CD4-positive, alpha-beta T cell treated with Interferon alpha-2 for 1 hour (primary cell): Measurements from ENCODE around the gene VMAC.
"Not testable (repeated sequence)": the region's sequence is repeated elsewhere in the genome, so short reads cannot be mapped to it uniquely, and the experiment has no call there.

ENCODE experiments used
- DNase-seq, 2 donors: peaks; one replicate each; pipeline ENCODE4 v3.0.0-alpha.2; 2020 to 2022

The VMAC gene

GRCh38 chr19:5904352-5905113 lies at the start of gene VMAC:
Gene VMAC, plus strand, starts transcription at chr19:5904872. Its CDS starts 19 bp downstream, at chr19:5904891.
- peak; percentile 100 for DNase-seq

- DNase-seq = not testable (repeated sequence)
Observed at GRCh38 chr19:5855151-5855550, 49.5 kb upstream of the VMAC start.

GRCh38 chr19:5857203-5858081 lies 47.2 kb upstream of the VMAC start:
- DNase-seq = no peak

- no peak for DNase-seq
Observed at GRCh38 chr19:5863030-5863665, 41.5 kb upstream of the VMAC start.

GRCh38 chr19:5864013-5864720 lies 40.5 kb upstream of the VMAC start:
- DNase-seq = no peak

GRCh38 chr19:5864725-5865486 lies 39.8 kb upstream of the VMAC start:
- DNase-seq = no peak

- no peak for DNase-seq
Observed at GRCh38 chr19:5865772-5866171, 38.9 kb upstream of the VMAC start.

GRCh38 chr19:5867201-5868136 lies 37.2 kb upstream of the VMAC start:
- no peak for DNase-seq

GRCh38 chr19:5870986-5871394 lies 33.7 kb upstream of the VMAC start:
- no peak for DNase-seq

GRCh38 chr19:5873617-5874199 lies 31.0 kb upstream of the VMAC start:
- no peak for DNase-seq

- not testable (repeated sequence) for DNase-seq
Observed at GRCh38 chr19:5874496-5874895, 30.2 kb upstream of the VMAC start.

- no peak for DNase-seq
Observed at GRCh38 chr19:5877427-5877826, 27.2 kb upstream of the VMAC start.

- no peak for DNase-seq
Observed at GRCh38 chr19:5877882-5878281, 26.8 kb upstream of the VMAC start.

- no peak for DNase-seq
Observed at GRCh38 chr19:5880196-5880595, 24.5 kb upstream of the VMAC start.

GRCh38 chr19:5880604-5881078 lies 24.0 kb upstream of the VMAC start:
- DNase-seq = no peak

- no peak for DNase-seq
Observed at GRCh38 chr19:5881543-5882299, 23.0 kb upstream of the VMAC start.

- no peak for DNase-seq
Observed at GRCh38 chr19:5882421-5882968, 22.2 kb upstream of the VMAC start.

- not testable (repeated sequence) for DNase-seq
Observed at GRCh38 chr19:5883157-5883873, 21.4 kb upstream of the VMAC start.
